Nucleus accumbens (tissue), 56 donors: ENCODE data around the gene PDE4B.
"Not testable (repeated sequence)": the region's sequence is repeated elsewhere in the genome, so short reads cannot be mapped to it uniquely, and the experiment has no call there.

Experiments
- DNase-seq, 56 donors: peaks; one replicate each; lab custom pipeline; 2025; lab: John Stamatoyannopoulos, UW

The PDE4B gene

DNA sequence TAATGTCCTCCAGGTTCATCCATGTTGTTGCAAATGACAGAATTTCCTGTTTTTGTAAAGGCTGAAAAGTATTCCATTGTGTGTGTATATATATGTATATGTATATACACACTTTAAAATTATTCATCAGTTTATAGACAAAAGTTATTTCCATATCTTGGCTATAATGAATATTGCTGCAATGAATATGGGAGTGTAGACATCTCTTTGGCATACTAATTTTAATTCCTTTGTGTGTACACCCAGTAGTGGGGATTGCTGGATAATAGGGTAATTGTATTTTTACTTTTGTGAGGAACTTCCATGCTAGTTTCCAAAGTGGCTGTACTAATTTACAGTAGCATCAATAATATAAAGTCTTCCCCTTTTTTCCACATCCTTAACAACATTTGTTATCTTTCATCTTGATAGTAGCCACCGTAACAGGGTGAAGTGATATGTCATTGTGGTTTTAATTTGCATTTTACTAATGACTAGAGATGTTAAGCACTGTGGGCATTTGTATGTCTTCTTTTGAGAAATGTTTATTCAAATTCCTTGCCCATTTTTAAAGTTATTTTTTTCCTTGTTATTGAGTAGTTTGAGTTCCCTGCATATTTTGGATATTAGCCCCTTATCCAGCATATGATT, 243.0 kb downstream of the PDE4B start:
- no peak for DNase-seq

DNA sequence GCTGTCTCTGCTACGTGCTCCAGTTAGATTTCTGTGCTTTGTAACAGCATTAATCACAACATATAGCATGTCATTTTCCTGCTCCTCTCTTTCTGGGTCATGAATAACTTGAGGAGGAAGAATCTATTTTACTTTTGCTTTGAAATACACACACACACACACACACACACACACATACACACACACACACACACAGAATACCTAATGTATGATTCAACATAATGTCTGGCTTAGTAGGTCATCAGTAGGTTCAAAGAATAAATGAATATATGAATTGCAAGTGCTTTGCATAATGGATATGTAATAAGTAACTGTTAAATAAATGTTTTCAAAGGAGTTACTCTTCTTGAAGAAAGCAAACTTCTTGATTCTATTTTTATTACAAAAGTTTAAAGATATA, 249.0 kb downstream of the PDE4B start:
- no peak for DNase-seq

DNA sequence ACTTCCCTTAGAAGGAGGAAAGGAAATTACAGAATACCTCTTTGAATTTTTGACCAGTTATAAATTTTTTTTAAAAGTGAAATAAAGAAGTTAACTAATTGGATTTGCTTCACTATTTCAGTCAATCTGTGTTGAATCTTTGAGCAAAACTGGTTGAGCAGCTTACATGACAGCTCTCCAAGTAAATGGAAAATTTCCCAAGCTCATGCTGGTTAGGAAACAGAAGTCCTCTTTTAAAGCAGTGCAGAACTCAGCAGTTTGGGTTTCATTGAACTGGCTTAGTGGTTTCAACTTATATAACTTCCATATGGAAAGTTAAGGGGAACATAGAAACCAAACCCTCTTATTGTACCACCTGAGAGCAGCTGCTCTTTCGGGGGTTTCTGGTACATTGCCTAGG, 250.5 kb downstream of the PDE4B start:
- DNase-seq, result no peak

DNA sequence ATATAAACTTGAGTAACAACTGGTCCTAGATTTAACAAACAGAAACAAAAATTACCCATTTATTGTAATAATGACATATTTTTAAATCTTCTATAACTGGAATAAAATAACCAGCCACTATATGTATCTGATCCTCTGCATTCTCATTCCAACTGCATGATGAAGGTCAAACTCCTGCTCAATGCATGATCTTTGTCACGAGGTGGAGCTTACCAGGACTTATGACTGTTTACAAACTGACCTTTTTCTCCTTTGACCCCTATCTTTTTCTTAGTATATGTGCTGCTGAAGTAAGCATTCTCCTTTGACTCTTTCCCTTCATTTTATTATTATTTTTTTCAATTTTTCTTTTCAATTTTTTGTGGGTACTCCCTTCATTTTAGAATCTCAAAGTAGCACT, 252.2 kb downstream of the PDE4B start:
- no peak for DNase-seq

DNA sequence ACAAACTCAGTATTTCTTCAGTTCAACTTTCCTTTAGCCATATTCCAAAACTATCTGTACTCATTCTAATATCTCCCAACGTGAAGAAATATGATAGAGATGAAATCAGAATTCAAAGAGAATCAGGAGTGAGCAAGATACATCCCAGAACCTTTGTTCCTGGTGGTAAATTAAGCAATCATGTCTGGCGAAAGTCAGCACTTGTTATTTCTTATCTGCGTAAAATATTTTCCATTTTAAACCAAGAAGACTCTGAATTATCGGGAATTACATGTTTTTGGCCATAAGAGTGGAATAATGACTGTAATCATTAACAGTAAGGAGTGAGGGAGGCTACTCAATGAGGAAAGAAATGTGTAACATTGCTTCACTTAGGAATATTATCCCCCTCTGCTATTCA, 253.7 kb downstream of the PDE4B start:
- no peak for DNase-seq

DNA sequence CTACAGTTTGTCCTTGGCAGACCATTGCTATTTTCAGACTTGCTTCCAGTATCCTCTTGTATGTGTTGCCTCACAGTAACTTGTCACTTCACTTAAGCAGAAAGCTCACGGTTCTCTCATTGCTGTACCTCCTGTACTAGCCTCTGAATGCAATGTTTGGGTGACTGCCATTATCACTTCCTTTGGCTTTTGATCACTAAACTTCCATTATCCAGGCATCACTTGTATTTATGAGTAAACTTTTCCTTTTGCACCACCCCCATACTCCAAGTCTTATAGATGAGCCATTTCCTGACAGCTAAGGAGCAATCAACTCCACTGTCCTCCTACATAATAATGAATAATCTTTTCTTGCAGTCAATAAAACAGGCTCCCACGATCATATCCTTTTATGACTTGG, 255.3 kb downstream of the PDE4B start:
- DNase-seq, result no peak

DNA sequence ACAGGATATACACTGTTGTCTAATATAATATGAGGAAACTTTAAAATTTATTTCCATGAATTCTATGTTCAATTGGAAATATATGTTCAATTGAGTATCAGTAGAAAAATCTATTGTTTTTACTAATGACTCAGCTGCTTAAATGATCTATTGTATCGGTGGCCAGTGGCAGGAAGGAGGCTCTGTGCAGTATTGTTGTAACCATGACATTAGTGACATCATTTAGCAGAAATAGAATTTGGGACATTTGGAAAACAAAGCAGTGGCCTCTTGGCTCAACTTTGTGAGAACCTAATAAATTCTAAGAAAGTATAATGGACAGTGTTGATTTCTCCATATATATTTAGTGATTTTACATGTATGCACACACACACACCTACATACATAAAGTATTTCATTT, 257.4 kb downstream of the PDE4B start:
- DNase-seq, result peak in 10 of 56 donors; percentile 3 to 30 (median 9)

DNA sequence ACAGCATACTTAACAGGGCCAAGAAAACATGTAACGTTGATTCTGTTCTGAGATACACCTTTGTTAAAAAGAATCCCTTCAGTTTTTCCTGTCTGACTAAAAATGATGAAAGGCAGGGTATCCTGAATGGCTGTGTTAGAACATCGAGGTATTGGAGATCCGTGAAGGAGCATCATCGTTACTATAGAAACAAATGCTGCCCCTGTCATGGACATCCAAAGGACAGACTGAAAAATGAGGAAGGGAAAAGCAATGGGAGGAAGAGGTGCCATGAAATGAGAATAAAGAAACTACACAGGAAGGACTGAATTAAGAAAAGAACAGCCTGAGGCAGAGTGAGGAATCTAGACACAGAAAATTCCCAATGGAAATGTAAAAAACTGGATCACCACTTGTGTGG, 257.9 kb downstream of the PDE4B start:
- DNase-seq, result no peak

DNA sequence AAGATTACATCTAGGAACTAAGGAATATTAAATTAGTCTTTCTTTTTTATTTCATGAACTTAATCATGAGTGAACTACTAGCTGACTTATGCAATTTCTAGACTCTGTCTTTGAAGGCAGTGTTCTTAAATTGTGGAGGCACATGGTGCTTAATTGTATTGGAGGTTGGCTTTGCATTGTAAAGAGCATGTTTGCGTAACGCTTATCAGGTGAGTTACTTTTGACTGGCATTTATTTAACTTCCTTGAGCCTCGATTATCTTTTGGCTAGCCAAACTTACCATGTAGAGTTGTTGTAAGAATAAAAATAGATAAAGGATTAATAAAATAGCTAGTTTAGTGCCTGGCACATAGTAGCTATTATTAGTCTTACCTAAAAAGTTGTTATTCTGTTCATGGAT, 262.4 kb downstream of the PDE4B start:
- DNase-seq, result no peak

DNA sequence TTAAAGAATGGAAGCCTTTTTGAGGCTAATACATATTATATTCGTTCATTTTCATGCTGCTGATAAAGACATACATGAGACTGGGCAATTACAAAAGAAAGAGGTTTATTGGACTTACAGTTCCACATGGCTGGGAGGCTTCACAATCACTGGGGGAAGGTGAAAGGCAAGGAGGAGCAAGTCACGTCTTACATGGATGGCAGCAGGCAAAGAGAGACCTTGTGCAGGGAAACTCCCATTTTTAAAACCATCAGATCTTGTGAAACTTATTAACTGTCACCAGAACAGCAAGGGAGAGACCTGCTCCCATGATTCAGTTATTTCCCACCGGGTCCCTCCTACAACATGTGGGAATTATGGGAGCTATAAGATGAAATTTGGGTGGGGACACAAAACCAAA, 264.8 kb downstream of the PDE4B start:
- DNase-seq, result not testable (repeated sequence)

DNA sequence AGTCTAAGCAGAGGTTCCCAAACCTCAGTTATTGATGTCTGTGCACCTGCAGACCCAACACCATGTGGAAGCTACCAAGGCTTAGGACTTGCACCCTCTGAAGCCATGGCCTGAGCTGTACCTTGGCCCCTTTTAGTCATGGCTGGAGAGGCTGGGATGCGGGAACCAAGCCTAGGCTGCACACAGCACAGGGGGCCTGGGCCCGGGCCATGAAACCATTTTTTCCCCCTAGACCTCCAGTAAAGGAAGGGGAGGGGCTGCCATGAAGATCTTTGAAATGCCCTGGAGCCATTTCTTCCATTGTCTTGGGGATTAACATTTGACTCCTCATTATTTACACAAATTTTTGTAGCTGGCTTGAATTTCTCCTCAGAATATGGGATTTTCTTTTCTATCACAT, 265.9 kb downstream of the PDE4B start:
- DNase-seq, result no peak

DNA sequence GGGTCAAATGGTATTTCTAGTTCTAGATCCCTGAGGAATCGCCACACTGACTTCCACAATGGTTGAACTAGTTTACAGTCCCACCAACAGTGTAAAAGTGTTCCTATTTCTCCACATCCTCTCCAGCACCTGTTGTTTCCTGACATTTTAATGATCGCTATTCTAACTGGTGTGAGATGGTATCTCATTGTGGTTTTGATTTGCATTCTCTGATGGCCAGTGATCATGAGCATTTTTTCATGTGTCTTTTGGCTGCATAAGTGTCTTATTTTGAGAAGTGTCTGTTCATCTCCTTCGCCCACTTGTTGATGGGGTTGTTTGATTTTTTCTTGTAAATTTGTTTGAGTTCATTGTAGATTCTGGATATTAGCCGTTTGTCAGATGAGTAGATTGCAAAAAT, 274.5 kb downstream of the PDE4B start:
- not testable (repeated sequence) for DNase-seq

DNA sequence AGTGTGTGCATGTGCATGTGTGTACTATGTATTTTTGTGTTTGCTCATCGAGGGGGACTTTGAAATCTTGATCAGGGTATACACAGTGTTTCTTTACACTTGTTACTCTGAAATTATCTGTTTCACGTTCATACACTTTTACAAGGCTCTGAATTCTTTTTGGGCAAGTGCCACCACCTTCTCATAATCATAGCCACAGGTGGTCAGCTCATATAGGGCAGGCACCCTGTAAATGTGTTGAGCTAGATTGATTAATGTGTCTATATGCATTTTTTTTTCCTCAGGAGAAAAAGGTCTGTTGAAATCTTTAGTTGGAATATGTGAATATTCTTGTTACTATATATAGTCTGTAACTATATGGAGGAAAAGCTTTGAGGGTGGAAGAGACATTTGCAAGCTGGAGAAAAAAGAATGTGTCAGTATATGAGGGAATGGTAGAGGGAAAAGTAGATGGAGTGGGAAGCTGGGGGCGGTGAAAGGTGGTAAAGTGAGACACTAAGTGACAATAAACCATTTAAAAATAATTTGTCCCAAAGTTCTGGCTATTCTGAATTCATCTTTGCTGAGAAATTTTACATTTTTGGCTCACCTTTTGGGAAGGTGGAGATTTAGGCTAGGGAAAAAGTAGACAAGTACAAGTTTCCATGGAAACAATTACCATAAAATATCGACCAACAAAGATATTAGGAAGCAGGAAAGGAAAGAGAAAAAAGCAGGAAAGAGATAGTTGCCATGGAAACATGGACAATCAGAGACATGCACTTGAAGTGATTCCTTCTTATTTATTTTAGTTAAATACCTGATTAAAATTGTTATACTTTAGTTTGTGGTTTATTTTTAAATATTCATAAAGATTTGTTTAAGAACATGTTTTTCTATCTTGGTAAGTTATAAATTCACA, 277.5 kb downstream of the PDE4B start:
- DNase-seq, result no peak

DNA sequence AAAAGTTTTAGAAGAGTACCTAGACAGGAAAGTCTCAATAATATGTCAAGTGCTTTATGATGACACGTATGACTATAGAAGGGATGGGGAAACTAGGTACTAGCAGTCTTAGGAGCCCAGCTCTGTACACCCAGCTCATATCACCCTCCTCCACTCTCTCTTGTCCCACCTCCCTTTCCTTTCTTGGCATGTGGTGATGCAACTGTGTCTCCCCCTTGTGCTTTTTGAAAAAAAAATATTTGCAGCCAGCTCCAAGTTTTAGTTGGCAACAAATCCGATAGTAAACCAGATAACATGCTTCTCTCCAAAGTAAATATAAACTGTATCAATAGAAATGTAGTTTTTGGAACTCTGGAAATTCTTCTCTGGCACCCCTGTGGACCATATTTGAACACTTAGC, 280.7 kb downstream of the PDE4B start:
- DNase-seq, result no peak

DNA sequence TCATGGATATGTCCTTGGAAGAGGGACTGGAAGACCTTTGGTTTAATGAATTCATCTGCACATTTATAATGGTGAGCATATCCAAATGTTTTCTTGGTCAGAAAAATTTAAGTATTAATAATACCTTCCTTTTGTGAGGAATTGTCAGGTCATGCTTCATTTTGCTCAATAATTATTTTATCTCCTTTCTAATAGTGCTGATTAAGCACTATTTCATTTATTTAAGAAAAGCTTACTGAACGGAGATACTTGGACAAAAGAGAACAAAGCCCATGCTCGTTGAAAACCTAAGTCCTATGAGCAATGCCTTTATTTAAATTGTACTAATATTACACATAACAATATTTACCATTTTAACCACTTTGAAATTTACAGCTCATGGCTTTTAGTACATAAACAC, 281.5 kb downstream of the PDE4B start:
- DNase-seq, result no peak

DNA sequence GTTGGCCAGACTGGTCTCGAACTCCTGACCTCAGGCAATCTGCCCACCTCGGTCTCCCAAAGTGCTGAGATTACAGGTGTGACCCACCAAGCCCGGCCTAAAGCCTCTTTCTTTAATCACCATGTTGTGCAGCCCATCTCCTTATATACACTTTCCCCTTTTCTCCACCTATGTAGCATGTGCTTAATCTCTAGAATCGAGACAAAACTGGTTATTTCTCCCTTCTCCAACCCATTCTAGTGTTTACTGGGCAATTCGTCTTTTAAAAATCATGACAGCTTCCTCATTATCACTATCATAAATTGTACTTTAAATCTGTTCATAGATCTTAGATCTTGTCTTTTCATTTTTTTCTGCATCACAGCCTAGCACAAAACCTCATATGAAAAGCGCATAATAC, 285.7 kb downstream of the PDE4B start:
- DNase-seq, result no peak

DNA sequence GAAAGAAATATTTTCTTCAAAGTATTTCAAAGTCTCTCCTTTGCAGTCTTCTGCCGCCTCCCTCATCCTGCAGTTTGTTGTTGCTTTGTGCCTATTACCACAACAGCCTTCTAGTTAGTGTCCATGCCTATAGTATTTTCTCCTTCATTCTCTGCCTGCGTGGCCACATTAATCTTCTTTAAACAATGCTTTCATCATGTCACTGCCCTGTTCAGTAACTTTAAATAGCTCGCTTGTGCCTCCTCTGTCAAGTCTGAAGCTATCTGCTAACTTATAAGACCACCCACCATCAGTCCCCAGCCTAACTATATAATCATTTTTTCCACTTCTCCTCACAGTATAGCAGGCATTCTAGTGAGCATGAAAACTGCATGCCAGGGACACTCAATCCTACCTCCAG, 290.3 kb downstream of the PDE4B start:
- no peak for DNase-seq

DNA sequence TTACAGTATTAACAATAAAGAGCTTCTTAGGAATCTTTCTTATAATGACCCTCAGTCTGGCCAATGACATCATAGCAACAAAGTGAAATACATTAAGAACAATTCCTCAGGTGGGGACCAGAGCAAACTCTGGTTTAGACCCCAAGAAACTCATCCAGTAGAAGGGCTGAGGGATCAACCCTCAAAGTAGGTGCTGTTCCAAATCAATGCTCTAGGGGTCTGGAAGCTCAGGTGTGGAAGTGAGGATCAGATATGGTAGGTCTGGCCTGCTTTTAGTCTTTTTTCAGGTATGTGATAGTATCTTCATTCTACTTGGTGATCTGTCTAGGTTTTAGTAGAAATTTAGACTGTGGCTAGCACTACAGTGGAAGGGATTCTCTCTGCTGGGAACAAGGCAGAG, 291.7 kb downstream of the PDE4B start:
- DNase-seq, result no peak

DNA sequence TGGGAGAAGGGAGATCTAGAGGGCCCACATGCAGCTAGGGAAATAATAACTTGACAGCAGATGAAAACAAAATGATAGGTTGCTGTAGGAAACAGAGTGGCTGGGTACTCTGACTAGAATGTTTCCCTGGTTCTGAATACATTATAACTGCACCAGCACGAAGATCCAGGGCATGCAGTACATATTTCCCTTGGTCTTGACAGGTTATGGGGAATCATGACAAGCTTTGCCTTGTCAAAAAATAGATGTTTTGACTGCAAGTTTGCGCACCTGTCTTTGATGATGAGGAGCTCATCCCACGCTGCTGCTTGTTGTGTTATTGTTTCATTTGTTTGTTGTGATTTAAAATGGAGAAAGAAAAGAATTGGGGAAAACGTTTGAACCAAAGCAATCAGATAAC, 292.9 kb downstream of the PDE4B start:
- DNase-seq, result no peak

DNA sequence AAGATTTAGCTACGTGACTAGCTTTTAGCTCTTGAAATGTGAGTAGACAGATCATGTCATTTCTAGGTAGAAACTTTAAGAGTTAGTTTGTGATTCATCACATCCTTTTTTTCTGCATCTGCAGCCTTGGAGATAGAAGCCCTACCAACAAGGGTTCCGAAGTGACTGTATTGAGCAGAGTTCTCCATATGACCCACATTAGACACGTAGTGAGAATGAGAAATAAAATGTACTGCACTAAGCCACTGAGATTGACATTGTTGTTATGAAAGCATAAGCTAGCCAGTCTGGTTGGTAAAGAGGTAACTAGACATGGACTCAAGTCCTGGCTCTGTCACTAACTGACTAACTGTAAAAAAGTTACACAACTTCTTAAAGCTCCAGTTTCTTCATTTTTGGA, 296.1 kb downstream of the PDE4B start:
- no peak for DNase-seq

DNA sequence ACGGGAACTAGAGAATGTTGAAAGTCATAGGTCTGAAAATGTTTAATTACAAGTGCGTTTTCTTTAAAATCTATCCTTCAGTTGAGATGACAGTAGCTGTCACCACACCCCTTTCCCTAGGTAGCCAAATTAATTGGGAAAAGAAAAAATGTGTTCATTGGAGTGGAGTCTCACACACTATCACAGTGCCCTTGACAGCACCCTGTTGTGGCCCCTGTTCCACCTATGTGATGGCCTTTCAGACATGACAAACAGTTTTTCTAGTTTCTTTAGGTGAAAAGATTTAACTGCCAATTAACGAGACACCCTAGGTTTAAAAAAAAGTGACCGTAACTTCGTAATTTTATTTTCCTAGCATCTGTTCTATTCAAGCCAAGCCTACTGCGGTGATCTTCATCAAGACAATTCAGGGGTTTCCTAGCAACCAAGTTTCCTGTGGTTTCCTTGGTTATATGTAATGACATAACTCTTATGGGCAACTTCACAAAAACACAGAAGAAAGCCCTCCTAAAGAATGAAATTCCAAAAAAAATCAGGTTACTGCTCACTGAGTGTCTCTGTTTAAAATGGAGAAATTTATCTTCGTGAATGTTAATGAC, 298.3 kb downstream of the PDE4B start:
- peak in 2 of 56 donors; percentile 6 to 28 for DNase-seq

DNA sequence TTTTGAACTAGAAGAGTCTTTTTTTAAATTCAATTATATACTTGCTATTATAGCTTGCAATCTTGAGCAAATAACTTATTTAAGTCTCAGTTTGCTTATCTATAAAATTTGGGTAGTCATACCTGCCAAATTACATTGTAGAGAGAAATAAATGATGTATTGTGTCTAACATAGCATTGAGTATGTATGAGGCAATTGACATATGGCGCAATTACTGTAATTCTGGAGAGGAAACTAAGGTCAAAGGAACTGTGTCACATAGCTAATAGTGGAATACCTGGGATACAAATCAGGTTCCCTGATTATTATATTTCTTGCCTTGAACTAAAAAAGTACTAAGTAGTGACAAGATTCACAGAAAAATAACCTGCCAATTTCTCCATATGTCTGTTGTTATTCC, 302.5 kb downstream of the PDE4B start:
- no peak for DNase-seq
